HepG2 (cell line): ENCODE data around the gene ZNF680. TPM values are rescaled to one million over a fixed set of nuclear protein-coding genes. Genes with fewer than 3 reads are reported as not detected.

ENCODE experiments used
- ATAC-seq: fragments of 200-7000 bp; cut with Tn5 transposase; 3 replicates; pipeline ENCODE4 v1.9.1; 2020; ENCODE audit warnings: mild to moderate bottlenecking, moderate library complexity
- BruUV-seq: library from RNA; stranded (reverse); fragments of 400-500 nt; replicated peaks from 2 replicates; lab custom pipeline; 2021; lab: Mats Ljungman, UMichigan
- CTCF ChIA-PET: fragments of 300-600 bp; formaldehyde crosslinking; extraction: SDS; loops from one replicate; lab custom pipeline; 2021; ENCODE audit warnings: low total read pairs, inconsistent platforms, low intra/inter-chr PET ratio; lab: Yijun Ruan, JAX
- POLR2A ChIA-PET: fragments of 350-600 bp; sonication (Branson Sonifier 250); formaldehyde crosslinking; loops from one replicate; lab custom pipeline; 2020; ENCODE audit warnings: antibody characterized with exemption, inconsistent platforms; lab: Yijun Ruan, JAX
- DNase-seq: peaks from one replicate; pipeline ENCODE4 v3.0.0-alpha.2; 2015; ENCODE audit warnings: low spot score
- FAIRE-seq: peaks from 3 replicates; lab custom pipeline; 2011; peaks lifted over from hg19 to GRCh38; lab: Jason Lieb, UNC
- H2AFZ ChIP-seq: one replicate; pipeline ENCODE4 v1.6.1; 2011; ENCODE audit warnings: low read length, inconsistent platforms
- H3K27ac ChIP-seq: fragments of 300-600 bp; 3 replicates; pipeline ENCODE4 v1.8.0; 2011; ENCODE audit warnings: mixed run types, mild to moderate bottlenecking, mixed read lengths, low read length, inconsistent platforms; ENCODE audit not compliant: insufficient read depth; ENCODE audit errors: extremely low read length
- H3K27me3 ChIP-seq, 2 experiments: fragments of 200-600 bp in 1 of 2; 2 replicates in 1 of 2; 3 replicates in 1 of 2; pipeline versions ENCODE4 v1.6.0 to v1.8.0; 2011; ENCODE audit warnings: low read length in 2 of 2, mild to moderate bottlenecking in 2 of 2, moderate library complexity in 2 of 2, inconsistent platforms in 1 of 2; ENCODE audit not compliant: insufficient read depth in 2 of 2, control insufficient read depth in 1 of 2
- H3K36me3 ChIP-seq, 2 experiments: fragments of 200-600 bp in 1 of 2; replicated peaks in 1 of 2; 2 replicates in 1 of 2; 3 replicates in 1 of 2; pipeline versions ENCODE4 v1.5.1 to v1.8.0; 2011; ENCODE audit warnings: low read length in 2 of 2, inconsistent platforms in 1 of 2; ENCODE audit not compliant: insufficient read depth in 2 of 2, control insufficient read depth in 1 of 2
- H3K4me1 ChIP-seq: 2 replicates; pipeline ENCODE4 v1.5.1; 2012; ENCODE audit warnings: low read length, inconsistent platforms; ENCODE audit not compliant: insufficient read depth
- H3K4me2 ChIP-seq: 2 replicates; pipeline ENCODE4 v1.6.0; 2011; ENCODE audit warnings: low read depth, low read length, inconsistent platforms
- H3K4me3 ChIP-seq, 3 experiments: fragments of 200-600 bp in 1 of 3; sonication (generic), shearing (Covaris generic) in 1 of 3; replicated peaks in 1 of 3; 2 replicates each; pipeline ENCODE4 v1.5.1; 2011 to 2016; ENCODE audit warnings: low read length in 3 of 3, inconsistent platforms in 2 of 3, low read depth in 2 of 3, mild to moderate bottlenecking in 2 of 3, control low read depth in 1 of 3, mixed read lengths in 1 of 3; ENCODE audit not compliant: insufficient read depth in 1 of 3
- H3K79me2 ChIP-seq: one replicate; pipeline ENCODE4 v1.6.1; 2011; ENCODE audit warnings: low read length, inconsistent platforms; ENCODE audit not compliant: insufficient read depth
- H3K9ac ChIP-seq: 2 replicates; pipeline ENCODE4 v1.6.0; 2011; ENCODE audit warnings: mild to moderate bottlenecking, low read depth, low read length, inconsistent platforms; ENCODE audit not compliant: insufficient read depth
- H3K9me3 ChIP-seq: 2 replicates; pipeline ENCODE4 v1.5.1; 2012; ENCODE audit warnings: mild to moderate bottlenecking, low read length
- H4K20me1 ChIP-seq: 2 replicates; pipeline ENCODE4 v1.6.0; 2011; ENCODE audit warnings: inconsistent platforms, mild to moderate bottlenecking, low read length, moderate library complexity; ENCODE audit not compliant: insufficient read depth
- GTF2F1 ChIP-seq: fragments of 150-350 bp; IDR thresholded peaks from 2 replicates; pipeline ENCODE4 v1.6.1; 2014; ENCODE audit warnings: low read length
- HNRNPUL1 ChIP-seq: fragments of 200-400 bp; formaldehyde crosslinking; IDR thresholded peaks from 2 replicates; pipeline ENCODE4 v1.6.1; 2017; ENCODE audit warnings: low read depth, mild to moderate bottlenecking, low read length, moderate library complexity
- KDM3A ChIP-seq: IDR thresholded peaks from 2 replicates; pipeline ENCODE4 v1.6.1; 2018; ENCODE audit warnings: low read depth, missing compliant biosample characterization
- MEIS1 ChIP-seq: sonication (generic); formaldehyde crosslinking; IDR thresholded peaks from 2 replicates; pipeline ENCODE4 v1.9.0; 2021; ENCODE audit warnings: mild to moderate bottlenecking, missing genetic modification reagents, moderate library complexity, borderline replicate concordance
- MIER3 ChIP-seq: IDR thresholded peaks from 2 replicates; pipeline ENCODE4 v1.6.1; 2016; ENCODE audit warnings: missing compliant biosample characterization, borderline replicate concordance
- PHF20 ChIP-seq: sonication (generic); formaldehyde crosslinking; IDR thresholded peaks from 2 replicates; pipeline ENCODE4 v1.5.0; 2020; ENCODE audit warnings: mild to moderate bottlenecking, missing genetic modification reagents
- PHF8 ChIP-seq: sonication (generic); formaldehyde crosslinking; IDR thresholded peaks from 2 replicates; pipeline ENCODE4 v1.5.0; 2020; ENCODE audit warnings: missing genetic modification reagents
- RARA ChIP-seq: IDR thresholded peaks from 2 replicates; pipeline ENCODE4 v1.6.1; 2016; ENCODE audit warnings: missing genetic modification reagents, missing compliant biosample characterization
- RFX1 ChIP-seq: fragments of 450-650 bp; IDR thresholded peaks from 2 replicates; pipeline ENCODE4 v1.6.1; 2017
- SMYD3 ChIP-seq: sonication (generic); formaldehyde crosslinking; IDR thresholded peaks from 2 replicates; pipeline ENCODE4 v1.8.1; 2023; ENCODE audit warnings: mild to moderate bottlenecking, missing genetic modification reagents
- ZNF549 ChIP-seq: sonication (generic); formaldehyde crosslinking; IDR thresholded peaks from 2 replicates; pipeline ENCODE4 v1.5.0; 2020; ENCODE audit warnings: missing genetic modification reagents
- ZNF614 ChIP-seq: IDR thresholded peaks from 2 replicates; pipeline ENCODE4 v1.6.1; 2018; ENCODE audit warnings: missing biosample characterization, missing genetic modification reagents, inconsistent platforms, borderline replicate concordance
- ZNF709 ChIP-seq: sonication (generic); formaldehyde crosslinking; IDR thresholded peaks from 2 replicates; pipeline ENCODE4 v1.5.0; 2020; ENCODE audit warnings: mild to moderate bottlenecking, missing genetic modification reagents
- WGBS: methylation state at CpG from one replicate; pipeline ENCODE4 v1.1.6; 2017; ENCODE audit warnings: low lambda C conversion rate; 5-methylcytosine and 5-hydroxymethylcytosine counted together
- in situ Hi-C: cut with HindIII; loops from 2 replicates; pipeline ENCODE4 v1.10.0; 2017; ENCODE audit warnings: low pct_unique_long_range_greater_than_20kb; ENCODE audit not compliant: extremely low pct_ligation_motif_present
- intact Hi-C: fragments of 100-400 bp; cut with micrococcal nuclease; formaldehyde crosslinking; loops from one replicate; pipeline ENCODE4 v1.10.0; 2022; ENCODE audit not compliant: unreplicated experiment
- polyA plus RNA-seq, 8 experiments: library from polyadenylated mRNA; depleted of rRNA in 3 of 8; stranded (reverse) in 7 of 8; unstranded in 1 of 8; fragments of >200 nt; fragmentation: Illumina TruSeq in 4 of 8; extraction: Trizol in 4 of 8; gene quantifications; 2 replicates each; pipeline versions ENCODE4 v1.2.1 to v1.2.3, GENCODE V29; 2011 to 2016; ENCODE audit warnings: low read depth in 4 of 8, missing spikeins in 1 of 8, mixed read lengths in 1 of 8; ENCODE audit not compliant: insufficient read depth in 1 of 8
- total RNA-seq, 5 experiments: library from RNA; depleted of rRNA; stranded (reverse); fragments of >200 nt; fragmentation: Illumina TruSeq; extraction: Trizol; gene quantifications; 2 replicates each; pipeline ENCODE4 v1.2.3, GENCODE V29; 2016; ENCODE audit warnings: low read depth in 1 of 5
- TF ChIP-seq, protein P1 (sequence below): sonication (generic); formaldehyde crosslinking; IDR thresholded peaks from 2 replicates; pipeline ENCODE4 v1.8.1; 2023; ENCODE audit warnings: mild to moderate bottlenecking, inconsistent platforms, moderate library complexity, missing genetic modification reagents, borderline replicate concordance

ZNF680 gene
- total and polyA plus RNA-seq, 2 of the 13 experiments (the other 11 are each of a cell fraction or from before 2014, with no cell fraction given) = 2.1 to 12.4 TPM

DNA sequence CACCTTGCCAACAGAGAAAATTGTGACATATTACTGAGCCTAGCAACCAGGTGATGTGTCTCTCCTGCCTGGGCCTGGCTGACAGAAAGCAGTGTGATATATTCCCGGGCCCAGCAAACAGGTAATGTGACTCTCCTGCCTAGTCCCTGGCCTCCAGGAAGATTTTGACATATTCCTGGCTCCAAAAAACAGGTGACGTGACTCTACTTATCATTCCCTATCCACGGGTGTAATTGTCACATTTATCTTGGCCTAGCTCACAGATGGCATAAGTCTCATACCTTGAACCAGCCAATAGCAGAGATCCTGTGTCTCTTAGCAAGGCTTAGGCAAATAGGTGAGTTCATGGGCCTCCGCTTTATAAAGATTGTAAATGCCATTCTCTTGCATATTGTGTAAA is 49.6 kb upstream of the ZNF680 start:
- no peak overlapping the region for H3K9ac ChIP-seq
- BruUV-seq = no TSS peak
- TF ChIP-seq ZNF549 (CRISPR knock-in tag) (no peak), PHF20 (CRISPR knock-in tag) (no peak), MEIS1 (CRISPR knock-in tag) (no peak), PHF8 (CRISPR knock-in tag) (no peak), HNRNPUL1 (no peak), GTF2F1 (no peak), MIER3 (CRISPR knock-in tag) (no peak), ZNF614 (CRISPR knock-in tag) (no peak), SMYD3 (no peak), ZNF709 (no peak), KDM3A (CRISPR knock-in tag) (no peak), RFX1 (no peak), RARA (CRISPR knock-in tag) (no peak)
- TF ChIP-seq, protein P1, sequence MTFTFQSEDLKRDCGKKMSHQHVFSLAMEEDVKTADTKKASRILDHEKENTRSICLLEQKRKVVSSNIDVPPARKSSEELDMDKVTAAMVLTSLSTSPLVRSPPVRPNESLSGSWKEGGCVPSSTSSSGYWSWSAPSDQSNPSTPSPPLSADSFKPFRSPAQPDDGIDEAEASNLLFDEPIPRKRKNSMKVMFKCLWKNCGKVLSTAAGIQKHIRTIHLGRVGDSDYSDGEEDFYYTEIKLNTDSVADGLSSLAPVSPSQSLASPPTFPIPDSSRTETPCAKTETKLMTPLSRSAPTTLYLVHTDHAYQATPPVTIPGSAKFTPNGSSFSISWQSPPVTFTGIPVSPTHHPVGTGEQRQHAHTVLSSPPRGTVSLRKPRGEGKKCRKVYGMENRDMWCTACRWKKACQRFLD (CRISPR knock-in tag) = no peak
- TF ChIP-seq, all 625 proteins: peak for 0
- Histone ChIP-seq H3K36me3 (no peaks in the 10 kb centered on the region), H3K79me2 (no peaks in the 10 kb centered on the region), H3K27me3 (no peaks in the 10 kb centered on the region), H3K27ac (no peak overlapping the region), H4K20me1 (no peaks in the 10 kb centered on the region), H3K4me3 (no peak overlapping the region), H3K4me1 (no peaks in the 10 kb centered on the region), H2AFZ (no peak overlapping the region), H3K4me2 (no peak overlapping the region), H3K9me3 (no peaks in the 10 kb centered on the region; the same call in 1 of the 2 replicates)
- ChIA-PET CTCF (no interaction called here), POLR2A (no interaction called here)
- ATAC-seq (no peak), DNase-seq (no peak), FAIRE-seq (no peak)
- 7% methylated on average over 4 of the region's 4 CpGs for WGBS
- in situ Hi-C loops (loop anchor here (25.0 kb wide), 1 partner anchor 425 kb away; no protein-coding TSS in a partner anchor), intact Hi-C loops (no loop called here)
